H7 (cell line): ENCODE measurements around the gene IFITM2. TPM values are rescaled to one million over a fixed set of nuclear protein-coding genes. Genes with fewer than 3 reads are reported as not detected.
"Not testable (repeated sequence)": the region's sequence is repeated elsewhere in the genome, so short reads cannot be mapped to it uniquely, and the experiment has no call there.

Experiments used
- DNase-seq: peaks from one replicate; pipeline ENCODE4 v3.0.0; 2012
- H3K27me3 ChIP-seq: 2 replicates; pipeline ENCODE4 v1.6.0; 2011; ENCODE audit warnings: mild to moderate bottlenecking, low read length; ENCODE audit not compliant: control insufficient read depth, insufficient read depth
- H3K36me3 ChIP-seq: replicated peaks from 2 replicates; pipeline ENCODE4 v1.5.1; 2011; ENCODE audit warnings: low read length; ENCODE audit not compliant: control insufficient read depth, insufficient read depth
- H3K4me3 ChIP-seq: 2 replicates; pipeline ENCODE4 v1.5.1; 2011; ENCODE audit warnings: low read depth, mild to moderate bottlenecking, control low read depth, low read length, moderate library complexity; ENCODE audit not compliant: insufficient read depth
- total RNA-seq: library from RNA; depleted of rRNA; stranded (reverse); fragments of >200 nt; shearing (Covaris generic); gene quantifications from 2 replicates; pipeline ENCODE4 v1.2.3, GENCODE V29; 2014

Gene IFITM2
- total RNA-seq, 1 experiment from 2014 or later, result 374 TPM

DNA sequence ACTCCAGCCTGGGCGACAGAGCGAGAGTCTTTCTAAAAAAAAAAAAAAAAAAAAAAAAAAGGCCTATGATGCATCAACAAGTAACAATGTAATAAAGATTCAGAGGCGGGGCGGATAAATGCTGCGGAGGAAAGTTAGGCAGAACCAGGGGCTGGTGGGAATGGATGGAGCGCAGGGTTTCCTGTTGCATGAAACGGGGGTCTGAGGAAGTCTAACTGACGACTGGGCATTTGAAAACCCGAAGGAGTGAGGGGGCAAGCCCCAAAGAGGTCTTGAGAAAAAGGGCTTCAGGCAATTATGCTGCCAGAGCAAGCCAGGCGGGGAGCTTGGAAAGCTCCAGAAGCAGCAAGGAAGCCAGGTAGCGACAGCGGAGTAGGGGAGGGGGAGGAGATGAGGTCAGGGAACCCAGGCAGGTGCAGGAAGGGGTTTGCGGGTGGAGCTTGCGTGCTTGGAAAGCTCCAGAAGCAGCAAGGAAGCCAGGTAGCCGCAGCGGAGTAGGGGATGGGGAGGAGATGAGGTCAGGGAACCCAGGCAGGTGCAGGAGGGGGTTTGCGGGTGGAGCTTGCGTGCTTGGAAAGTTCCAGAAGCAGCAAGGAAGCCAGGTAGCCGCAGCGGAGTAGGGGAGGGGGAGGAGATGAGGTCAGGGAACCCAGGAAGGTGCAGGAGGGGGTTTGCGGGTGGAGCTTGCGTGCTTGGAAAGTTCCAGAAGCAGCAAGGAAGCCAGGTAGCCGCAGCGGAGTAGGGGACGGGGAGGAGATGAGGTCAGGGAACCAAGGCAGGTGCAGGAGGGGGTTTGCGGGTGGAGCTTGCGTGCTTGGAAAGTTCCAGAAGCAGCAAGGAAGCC is 20.4 kb upstream of the IFITM2 start:
- not testable (repeated sequence) for H3K4me3 ChIP-seq, H3K36me3 ChIP-seq
- H3K27me3 ChIP-seq, result peaks cover 12% of the 10 kb centered on the region
- peak; percentile 69 for DNase-seq

DNA sequence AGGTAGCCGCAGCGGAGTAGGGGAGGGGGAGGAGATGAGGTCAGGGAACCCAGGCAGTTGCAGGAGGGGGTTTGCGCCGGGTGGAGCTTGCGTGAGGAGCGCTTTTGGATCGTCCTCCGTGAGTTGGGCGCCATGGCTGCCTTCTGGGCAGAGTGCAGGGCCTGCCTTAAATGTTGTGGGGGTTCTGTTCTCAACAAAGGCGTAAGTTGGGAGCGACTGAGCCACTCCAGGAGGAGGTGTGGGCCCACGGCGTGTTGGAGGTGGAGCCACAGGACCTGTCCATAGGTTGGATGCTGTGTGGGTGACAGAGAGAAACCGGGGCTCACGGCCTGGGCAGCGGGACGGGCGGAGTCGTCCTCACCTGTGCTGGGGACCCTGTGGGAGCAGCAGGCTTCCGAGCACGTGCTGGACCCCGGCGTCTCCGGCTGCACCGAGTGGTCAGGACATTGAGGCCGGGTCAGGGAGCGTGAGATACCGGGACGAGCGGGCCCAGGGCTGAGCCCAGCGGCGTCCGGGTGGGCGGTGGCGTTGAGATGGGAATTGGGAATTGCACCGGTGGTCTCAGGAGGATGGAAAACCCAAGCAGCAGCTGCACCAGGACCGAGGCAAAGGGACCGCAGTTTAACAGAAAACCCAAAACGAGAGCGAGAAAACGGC is 19.7 kb upstream of the IFITM2 start:
- Histone ChIP-seq H3K27me3 (peaks cover 12% of the 10 kb centered on the region), H3K36me3 (peaks cover under 1% of the 10 kb centered on the region), H3K4me3 (peak overlapping the region; percentile 54)
- peak; percentile 82 for DNase-seq

DNA sequence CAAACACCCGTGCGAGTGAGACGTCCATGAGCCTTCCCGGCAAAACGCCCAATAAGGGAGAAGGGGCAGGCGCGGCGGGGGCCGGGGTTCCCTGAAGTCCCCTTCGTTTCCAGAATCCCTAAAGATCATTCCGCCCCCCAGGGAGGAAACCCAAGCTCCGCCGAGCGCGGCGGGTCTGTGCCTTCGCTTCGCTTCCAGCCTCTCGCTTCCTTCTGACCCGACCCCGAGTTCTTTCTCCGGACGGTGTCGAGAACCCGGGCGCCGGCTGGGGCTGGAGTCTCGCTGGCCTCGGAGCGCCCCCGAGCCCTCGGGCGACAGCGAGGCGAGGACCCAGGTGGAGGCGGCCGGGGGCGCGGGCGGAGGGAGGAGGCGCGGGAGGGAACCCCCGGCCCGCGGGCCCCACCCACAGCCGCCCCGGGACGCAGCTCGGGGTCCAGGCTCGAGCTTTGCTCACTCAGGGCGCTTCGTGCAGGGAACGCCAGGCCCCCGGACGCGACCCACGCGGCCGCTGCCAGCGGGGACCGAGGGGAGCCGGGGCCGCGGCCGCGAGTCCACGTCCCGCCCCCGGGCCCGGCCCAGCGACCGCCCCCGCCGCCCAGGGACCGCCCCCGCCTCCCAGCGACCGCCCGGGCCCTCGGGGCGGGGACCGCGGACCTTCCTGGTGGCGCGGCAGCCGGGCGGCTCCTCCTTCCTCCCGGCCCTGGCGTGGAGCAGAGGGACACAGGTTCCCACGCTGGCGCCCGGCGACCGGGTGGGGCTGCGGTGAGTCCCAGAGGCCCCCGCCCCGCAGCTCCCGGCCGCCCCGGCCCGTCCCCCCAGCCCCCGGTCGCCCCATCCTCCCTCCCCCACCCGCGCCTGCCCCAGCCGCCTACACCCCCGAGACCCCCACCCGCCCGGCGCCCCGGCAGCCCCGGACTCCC is 18.9 kb upstream of the IFITM2 start, which contains the start of gene PGGHG:
PGGHG (plus strand) TSS at position 649 of the 920 bp plus-strand sequence. CDS start 691 bp downstream, outside the sequence.
- H3K27me3 ChIP-seq, result peaks cover 12% of the 10 kb centered on the region
- peaks cover 2% of the 10 kb centered on the region for H3K36me3 ChIP-seq
- H3K4me3 ChIP-seq, result peak within 1 kb of the TSS; percentile 54
- DNase-seq, result peak; percentile 97

DNA sequence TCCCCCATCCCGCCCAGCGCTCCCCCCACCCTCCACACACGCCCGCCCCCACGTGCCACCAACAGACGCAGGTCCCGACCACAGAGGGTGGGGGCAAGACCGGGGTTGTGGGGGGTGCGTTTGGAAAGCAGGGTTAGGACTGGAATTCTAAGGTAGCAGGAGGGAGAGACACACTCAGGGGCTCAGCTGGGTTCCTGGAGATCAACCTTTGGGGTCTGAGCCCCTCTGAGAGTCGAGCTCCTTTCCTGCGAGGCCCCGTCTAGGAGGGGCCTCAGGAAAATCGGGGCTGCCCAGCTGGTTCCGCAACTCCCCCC is 18.3 kb upstream of the IFITM2 start:
- no peak for DNase-seq
- Histone ChIP-seq H3K4me3 (peak overlapping the region; percentile 30), H3K36me3 (peaks cover 2% of the 10 kb centered on the region), H3K27me3 (peaks cover 12% of the 10 kb centered on the region)

DNA sequence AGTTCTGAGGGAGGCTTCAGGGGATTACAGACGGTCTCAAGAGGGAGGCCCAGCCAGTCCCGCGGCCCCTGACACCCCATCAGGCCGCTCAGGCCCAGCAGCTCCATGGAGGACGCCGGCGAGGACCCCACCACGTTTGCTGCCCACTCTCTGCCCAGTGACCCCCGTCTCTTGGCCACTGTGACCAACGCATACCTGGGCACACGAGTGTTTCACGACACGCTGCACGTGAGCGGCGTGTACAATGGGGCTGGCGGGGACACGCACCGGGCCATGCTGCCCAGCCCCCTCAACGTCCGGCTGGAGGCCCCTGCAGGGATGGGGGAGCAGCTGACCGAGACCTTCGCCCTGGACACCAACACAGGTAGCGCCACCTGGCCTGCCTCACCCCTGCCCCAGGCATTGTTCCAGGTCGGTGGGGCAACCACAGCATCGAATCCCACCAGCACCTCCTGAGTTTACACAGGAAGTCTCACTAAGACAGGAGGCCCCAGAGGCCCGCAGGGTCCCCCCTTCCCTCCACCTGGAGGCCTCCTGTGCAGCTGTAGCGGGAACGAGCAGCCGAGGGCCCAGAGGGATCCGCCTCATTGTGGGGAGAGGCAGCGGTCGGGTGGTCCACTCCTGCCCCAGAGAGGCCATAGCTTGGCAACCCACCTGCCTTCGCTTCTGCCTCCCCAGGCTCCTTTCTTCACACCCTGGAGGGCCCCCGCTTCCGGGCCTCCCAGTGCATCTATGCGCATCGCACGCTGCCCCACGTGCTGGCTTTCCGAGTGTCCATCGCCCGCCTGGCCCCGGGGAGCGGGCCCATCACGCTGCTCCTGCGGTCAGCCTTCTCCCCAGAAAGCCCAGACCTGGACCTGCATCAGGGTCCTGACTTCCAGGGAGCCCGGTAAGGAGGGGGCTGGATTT is 17.6 kb upstream of the IFITM2 start:
- peak overlapping the region; percentile 30 for H3K4me3 ChIP-seq
- H3K27me3 ChIP-seq, result peaks cover 12% of the 10 kb centered on the region
- peak; percentile 73 for DNase-seq
- peaks cover 2% of the 10 kb centered on the region for H3K36me3 ChIP-seq

DNA sequence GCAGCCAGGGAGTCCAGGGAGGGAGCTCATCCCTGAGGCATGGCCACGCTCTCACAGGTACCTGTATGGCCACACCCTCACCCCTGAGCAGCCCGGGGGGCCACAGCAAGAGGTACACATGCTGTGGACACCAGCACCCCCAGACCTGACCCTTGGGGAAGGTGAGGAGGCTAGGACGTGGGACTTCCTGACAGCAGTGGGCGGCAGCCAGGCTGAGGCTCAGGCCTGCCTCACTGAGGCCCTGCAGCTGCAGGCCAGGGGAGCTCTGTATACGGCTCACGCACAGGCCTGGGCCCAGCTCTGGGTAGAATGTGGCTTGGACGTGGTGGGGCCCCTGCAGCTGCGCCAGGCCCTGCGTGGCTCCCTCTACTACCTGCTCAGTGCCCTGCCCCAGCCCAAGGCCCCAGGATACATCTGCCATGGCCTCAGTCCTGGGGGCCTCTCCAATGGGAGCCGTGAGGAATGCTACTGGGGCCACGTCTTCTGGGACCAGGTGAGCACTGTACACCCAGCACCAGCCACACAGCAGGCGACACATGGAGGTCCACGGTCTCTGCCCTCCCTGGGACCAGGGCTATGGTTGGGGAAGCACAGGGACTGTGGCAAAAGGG is 16.9 kb upstream of the IFITM2 start:
- peaks cover 12% of the 10 kb centered on the region for H3K27me3 ChIP-seq
- no peak overlapping the region for H3K4me3 ChIP-seq
- H3K36me3 ChIP-seq, result peaks cover 2% of the 10 kb centered on the region
- DNase-seq, result peak; percentile 67

DNA sequence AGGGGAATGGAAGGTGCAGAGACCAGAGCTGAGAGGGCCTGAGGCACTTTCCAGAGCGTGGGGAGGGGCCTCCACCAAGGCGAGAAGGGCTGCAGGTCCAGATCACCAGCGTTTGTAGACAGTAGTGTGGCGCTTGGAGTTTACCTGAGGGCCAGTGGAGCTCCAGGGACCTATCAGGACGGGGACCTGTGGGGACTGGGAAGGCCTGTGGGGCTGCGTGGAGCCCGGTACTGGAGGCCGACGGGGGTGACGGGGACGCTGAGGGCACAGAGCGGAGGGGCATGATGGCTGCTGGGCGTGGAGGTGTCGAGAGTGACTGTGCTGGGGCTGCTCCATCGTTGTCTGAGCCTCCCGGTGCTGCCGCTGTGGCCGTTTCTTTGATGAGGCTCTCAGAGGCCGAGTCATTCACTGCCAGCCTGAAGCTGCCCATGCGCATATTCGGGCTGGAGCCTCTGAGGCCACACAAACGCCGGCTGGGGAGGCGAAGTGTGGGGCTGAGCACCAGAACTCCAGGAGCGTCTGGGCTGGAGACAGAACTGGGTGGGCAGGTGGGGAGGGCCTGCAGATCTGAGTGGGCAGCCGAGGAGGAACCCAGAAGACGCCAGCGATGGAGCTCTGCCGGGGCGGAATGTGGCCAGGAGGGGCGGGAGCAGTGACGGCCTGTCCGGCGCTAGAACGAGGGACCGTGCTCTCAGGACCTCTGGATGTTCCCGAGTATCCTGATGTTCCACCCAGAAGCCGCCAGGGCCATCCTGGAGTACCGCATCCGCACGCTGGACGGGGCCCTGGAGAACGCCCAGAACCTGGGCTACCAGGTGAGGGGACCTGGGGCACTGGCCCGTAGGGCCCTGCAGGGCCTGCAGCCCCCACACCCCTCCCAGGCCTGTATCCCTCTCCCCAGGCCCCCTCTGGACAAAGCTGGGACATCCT is 16.1 kb upstream of the IFITM2 start:
- no peak overlapping the region for H3K4me3 ChIP-seq
- H3K27me3 ChIP-seq, result peaks cover 12% of the 10 kb centered on the region
- DNase-seq, result peak; percentile 66

DNA sequence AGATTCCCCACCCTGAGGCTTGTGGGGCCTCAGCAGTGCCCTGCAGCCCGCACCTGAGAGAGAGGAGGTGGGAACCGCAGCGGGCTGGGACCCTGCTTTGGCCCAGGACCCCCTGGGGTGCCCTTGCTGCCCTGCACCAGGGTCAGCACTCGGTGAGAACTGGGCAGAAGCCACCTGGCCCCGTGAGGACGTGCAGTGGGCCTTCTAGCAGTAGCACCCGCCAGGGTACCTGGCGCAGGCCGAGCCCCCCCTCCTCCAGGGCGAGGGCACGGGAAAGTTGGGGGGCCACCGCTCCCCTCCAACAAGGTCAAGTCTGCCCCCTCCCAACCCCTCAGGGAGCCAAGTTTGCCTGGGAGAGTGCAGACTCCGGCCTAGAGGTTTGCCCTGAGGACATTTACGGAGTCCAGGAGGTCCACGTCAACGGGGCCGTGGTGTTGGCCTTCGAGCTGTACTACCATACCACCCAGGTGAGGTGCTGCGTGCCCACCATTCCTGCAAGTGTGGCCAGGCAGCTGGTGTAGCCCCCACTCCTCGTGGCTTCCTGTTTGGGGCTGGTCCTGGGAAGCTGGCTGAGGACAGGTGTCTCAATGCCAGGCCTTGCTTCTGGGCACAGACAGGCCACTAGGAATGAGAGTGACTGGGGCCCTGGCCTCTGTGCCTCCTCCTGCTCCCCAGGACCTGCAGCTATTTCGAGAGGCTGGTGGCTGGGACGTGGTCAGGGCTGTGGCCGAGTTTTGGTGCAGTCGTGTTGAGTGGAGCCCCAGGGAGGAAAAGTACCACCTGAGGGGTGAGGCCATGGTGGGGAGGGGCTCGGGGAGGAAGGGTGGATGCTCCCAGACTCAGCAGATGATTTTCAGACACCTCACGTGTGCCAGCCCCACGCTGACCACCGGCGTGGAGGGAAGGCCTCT is 15.2 kb upstream of the IFITM2 start:
- peak; percentile 30 for DNase-seq
- Histone ChIP-seq H3K36me3 (peaks cover 2% of the 10 kb centered on the region), H3K27me3 (peaks cover 11% of the 10 kb centered on the region), H3K4me3 (no peak overlapping the region)

More for the DNA sequence above, 16.1 kb upstream of the IFITM2 start:
- H3K36me3 ChIP-seq, result peaks cover 2% of the 10 kb centered on the region

DNA sequence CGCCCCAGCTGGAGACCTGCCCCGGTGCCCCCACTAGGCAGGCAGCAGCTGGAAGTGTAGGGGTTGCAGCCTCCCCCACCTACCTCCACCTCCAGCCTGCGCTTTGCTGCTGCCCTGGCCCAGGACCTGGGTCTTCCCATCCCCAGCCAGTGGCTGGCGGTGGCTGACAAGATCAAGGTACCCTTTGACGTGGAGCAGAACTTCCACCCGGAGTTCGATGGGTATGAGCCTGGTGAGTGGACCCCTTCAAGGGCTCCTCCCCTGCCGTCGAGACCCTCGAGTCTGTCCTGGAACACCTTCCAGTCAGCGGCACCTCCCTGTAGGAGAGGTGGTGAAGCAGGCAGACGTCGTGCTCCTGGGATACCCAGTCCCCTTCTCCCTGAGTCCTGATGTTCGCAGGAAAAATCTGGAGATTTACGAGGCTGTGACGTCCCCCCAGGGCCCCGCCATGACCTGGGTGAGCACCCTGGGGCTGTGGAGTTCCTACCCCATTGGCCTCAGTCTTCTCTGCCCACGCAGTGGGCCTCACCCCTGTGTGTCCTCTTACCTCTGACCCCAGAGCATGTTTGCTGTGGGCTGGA is 14.3 kb upstream of the IFITM2 start:
- H3K4me3 ChIP-seq, result no peak overlapping the region
- DNase-seq, result peak; percentile 33
- peaks cover 2% of the 10 kb centered on the region for H3K27me3 ChIP-seq
- peaks cover 2% of the 10 kb centered on the region for H3K36me3 ChIP-seq

DNA sequence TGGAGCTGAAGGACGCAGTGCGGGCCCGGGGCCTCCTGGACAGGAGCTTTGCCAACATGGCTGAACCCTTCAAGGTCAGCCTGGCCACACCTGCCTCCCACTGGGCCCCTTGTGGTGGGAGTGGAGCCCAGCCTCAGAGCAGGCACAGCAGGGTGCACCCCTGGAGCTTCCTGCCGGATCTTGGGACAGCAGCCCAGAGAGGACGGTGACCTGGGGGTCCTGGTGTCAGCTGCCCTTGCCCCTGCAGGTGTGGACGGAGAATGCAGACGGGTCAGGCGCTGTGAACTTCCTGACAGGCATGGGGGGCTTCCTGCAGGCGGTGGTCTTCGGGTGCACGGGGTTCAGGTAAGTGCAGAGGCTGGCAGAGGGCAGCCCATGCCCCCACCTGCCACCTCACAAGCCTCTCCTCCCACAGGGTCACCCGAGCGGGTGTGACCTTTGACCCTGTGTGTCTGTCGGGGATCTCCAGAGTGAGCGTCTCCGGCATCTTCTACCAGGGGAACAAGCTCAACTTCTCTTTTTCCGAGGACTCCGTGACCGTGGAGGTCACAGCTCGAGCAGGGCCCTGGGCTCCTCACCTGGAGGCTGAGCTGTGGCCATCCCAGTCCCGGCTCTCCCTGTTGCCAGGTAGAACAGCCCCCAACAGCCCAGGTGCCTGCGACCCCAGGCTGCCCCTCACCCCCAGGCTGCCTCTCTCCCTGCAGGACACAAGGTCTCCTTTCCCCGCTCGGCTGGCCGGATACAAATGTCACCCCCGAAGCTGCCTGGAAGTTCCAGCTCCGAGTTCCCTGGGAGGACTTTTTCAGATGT is 13.6 kb upstream of the IFITM2 start:
- Histone ChIP-seq H3K27me3 (no peaks in the 10 kb centered on the region), H3K4me3 (no peak overlapping the region), H3K36me3 (peaks cover 2% of the 10 kb centered on the region)
- peak; percentile 35 for DNase-seq

DNA sequence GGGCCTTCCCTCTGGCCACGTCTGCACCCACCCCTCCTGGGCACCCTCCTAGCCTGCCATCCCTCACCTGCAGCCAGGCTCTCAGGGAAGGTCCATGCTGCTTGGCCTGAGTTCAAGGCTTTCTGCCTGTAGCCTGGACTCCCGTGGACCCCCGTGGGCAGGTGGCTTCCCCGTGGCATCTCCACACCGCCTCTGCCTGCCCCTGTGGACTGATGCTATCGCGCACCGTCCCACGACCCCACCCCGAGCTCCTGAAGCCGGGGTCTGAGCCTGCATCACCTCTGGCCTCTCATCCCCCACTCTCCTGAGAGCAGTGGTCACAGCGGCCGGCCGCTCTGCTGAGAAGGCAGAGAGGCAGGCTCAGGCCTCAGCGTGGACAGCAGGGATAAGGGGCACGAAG is 12.8 kb upstream of the IFITM2 start:
- Histone ChIP-seq H3K4me3 (no peak overlapping the region), H3K36me3 (peaks cover 2% of the 10 kb centered on the region), H3K27me3 (no peaks in the 10 kb centered on the region)
- peak; percentile 31 for DNase-seq
